Measurements from ENCODE around the gene SIAH1. TPM values are rescaled to one million over a fixed set of nuclear protein-coding genes. Genes with fewer than 3 reads are reported as not detected.

The SIAH1 gene
- total and polyA plus RNA-seq, 9 of the 15 experiments (the other 6 are each of a cell fraction or from before 2014, with no cell fraction given): 4.1 to 14.3 (median 12.5) TPM

- TF ChIP-seq, protein P1, sequence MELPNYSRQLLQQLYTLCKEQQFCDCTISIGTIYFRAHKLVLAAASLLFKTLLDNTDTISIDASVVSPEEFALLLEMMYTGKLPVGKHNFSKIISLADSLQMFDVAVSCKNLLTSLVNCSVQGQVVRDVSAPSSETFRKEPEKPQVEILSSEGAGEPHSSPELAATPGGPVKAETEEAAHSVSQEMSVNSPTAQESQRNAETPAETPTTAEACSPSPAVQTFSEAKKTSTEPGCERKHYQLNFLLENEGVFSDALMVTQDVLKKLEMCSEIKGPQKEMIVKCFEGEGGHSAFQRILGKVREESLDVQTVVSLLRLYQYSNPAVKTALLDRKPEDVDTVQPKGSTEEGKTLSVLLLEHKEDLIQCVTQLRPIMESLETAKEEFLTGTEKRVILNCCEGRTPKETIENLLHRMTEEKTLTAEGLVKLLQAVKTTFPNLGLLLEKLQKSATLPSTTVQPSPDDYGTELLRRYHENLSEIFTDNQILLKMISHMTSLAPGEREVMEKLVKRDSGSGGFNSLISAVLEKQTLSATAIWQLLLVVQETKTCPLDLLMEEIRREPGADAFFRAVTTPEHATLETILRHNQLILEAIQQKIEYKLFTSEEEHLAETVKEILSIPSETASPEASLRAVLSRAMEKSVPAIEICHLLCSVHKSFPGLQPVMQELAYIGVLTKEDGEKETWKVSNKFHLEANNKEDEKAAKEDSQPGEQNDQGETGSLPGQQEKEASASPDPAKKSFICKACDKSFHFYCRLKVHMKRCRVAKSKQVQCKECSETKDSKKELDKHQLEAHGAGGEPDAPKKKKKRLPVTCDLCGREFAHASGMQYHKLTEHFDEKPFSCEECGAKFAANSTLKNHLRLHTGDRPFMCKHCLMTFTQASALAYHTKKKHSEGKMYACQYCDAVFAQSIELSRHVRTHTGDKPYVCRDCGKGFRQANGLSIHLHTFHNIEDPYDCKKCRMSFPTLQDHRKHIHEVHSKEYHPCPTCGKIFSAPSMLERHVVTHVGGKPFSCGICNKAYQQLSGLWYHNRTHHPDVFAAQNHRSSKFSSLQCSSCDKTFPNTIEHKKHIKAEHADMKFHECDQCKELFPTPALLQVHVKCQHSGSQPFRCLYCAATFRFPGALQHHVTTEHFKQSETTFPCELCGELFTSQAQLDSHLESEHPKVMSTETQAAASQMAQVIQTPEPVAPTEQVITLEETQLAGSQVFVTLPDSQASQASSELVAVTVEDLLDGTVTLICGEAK (IDR thresholded peaks at IDR 0.05): peak; percentile 85
- TF ChIP-seq, protein P1 (CRISPR knock-in tag; IDR thresholded peaks at IDR 0.05): peak; percentile 57
- TF ChIP-seq HCFC1 (IDR thresholded peaks at IDR 0.05; ENCODE audit: low read depth, low read length): peak; percentile 42; the same call in 1 of the 2 replicates
- no peak for TF ChIP-seq ADNP (tag; IDR thresholded peaks at IDR 0.05)
- 0 out of 2 replicates have a peak, but pooled peaks have one; percentile 46 for TF ChIP-seq PHF21A (IDR thresholded peaks at IDR 0.05; ENCODE audit: borderline replicate concordance, low read depth)
- 0 out of 2 replicates have a peak, but pooled peaks have one; percentile 15 for TF ChIP-seq ZBTB17 (CRISPR knock-in tag; IDR thresholded peaks at IDR 0.05)
- no peak for TF ChIP-seq ATF1 (CRISPR knock-in tag; IDR thresholded peaks at IDR 0.05)
- TF ChIP-seq ATF1 (tag; IDR thresholded peaks at IDR 0.05): peak; percentile 66; the same call in 1 of the 2 replicates
- peak; percentile 16; the same call in 1 of the 2 replicates for TF ChIP-seq MAFK (IDR thresholded peaks at IDR 0.05; ENCODE audit: low read length)
- TF ChIP-seq, protein P2, sequence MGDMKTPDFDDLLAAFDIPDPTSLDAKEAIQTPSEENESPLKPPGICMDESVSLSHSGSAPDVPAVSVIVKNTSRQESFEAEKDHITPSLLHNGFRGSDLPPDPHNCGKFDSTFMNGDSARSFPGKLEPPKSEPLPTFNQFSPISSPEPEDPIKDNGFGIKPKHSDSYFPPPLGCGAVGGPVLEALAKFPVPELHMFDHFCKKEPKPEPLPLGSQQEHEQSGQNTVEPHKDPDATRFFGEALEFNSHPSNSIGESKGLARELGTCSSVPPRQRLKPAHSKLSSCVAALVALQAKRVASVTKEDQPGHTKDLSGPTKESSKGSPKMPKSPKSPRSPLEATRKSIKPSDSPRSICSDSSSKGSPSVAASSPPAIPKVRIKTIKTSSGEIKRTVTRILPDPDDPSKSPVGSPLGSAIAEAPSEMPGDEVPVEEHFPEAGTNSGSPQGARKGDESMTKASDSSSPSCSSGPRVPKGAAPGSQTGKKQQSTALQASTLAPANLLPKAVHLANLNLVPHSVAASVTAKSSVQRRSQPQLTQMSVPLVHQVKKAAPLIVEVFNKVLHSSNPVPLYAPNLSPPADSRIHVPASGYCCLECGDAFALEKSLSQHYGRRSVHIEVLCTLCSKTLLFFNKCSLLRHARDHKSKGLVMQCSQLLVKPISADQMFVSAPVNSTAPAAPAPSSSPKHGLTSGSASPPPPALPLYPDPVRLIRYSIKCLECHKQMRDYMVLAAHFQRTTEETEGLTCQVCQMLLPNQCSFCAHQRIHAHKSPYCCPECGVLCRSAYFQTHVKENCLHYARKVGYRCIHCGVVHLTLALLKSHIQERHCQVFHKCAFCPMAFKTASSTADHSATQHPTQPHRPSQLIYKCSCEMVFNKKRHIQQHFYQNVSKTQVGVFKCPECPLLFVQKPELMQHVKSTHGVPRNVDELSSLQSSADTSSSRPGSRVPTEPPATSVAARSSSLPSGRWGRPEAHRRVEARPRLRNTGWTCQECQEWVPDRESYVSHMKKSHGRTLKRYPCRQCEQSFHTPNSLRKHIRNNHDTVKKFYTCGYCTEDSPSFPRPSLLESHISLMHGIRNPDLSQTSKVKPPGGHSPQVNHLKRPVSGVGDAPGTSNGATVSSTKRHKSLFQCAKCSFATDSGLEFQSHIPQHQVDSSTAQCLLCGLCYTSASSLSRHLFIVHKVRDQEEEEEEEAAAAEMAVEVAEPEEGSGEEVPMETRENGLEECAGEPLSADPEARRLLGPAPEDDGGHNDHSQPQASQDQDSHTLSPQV (IDR thresholded peaks at IDR 0.05): peak; percentile 61; the same call in 1 of the 2 replicates
- no peak for TF ChIP-seq NR2C2 (CRISPR knock-in tag; IDR thresholded peaks at IDR 0.05)
- TF ChIP-seq NR2C2 (tag; IDR thresholded peaks at IDR 0.05): peak; percentile 71
- TF ChIP-seq NFATC3 (IDR thresholded peaks at IDR 0.05): no peak; the same call in 1 of the 2 replicates
- TF ChIP-seq CXXC5 (CRISPR knock-in tag; IDR thresholded peaks at IDR 0.05): peak; percentile 94
- no peak for TF ChIP-seq CBFA2T3 (IDR thresholded peaks at IDR 0.05)
Observed at GRCh38 chr16:48366165-48367093, 18.8 kb downstream of the SIAH1 start (continued).

All from K562 (cell line).